ENCODE data around the gene ZNF660.
A peak's percentile ranks its signal among the peaks of the same experiment; 100 is the strongest.

The ZNF660 gene

GRCh38 chr3:44632193-44632592 is 47.4 kb downstream of the ZNF660 start:
- DNase-seq = no peak

- DNase-seq = no peak
Measured at GRCh38 chr3:44642337-44642736, 57.6 kb downstream of the ZNF660 start.

DNA sequence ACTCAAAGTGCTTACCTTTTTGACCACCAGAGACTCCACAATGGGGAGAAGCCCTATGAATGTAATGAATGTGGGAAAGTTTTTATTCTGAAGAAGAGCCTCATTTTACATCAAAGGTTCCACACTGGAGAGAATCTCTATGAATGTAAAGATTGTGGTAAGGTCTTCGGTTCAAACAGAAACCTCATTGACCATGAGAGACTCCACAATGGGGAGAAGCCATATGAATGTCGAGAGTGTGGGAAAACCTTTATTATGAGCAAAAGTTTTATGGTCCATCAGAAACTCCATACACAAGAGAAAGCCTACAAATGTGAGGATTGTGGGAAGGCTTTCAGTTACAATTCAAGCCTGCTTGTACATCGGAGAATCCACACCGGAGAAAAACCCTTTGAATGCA is 58.3 kb downstream of the ZNF660 start:
- DNase-seq = no peak

DNA sequence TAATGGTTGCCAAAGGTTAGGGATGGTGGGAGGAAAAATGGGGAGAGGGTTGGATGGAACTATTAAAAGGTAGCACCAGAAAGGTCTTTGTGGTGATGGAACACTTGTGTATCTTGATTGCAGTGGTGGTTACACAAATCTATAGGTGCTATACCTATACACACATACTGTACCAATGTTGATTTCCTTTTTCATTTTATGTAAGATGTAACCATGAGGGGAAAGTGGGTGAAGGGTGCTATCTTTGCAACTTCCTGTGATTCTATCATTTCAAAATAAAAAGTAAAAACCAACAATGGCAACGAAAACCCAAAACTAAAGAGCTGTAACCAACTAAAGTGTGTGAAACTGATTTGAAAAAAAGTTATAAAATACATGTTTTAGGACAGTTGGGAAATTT is 63.0 kb downstream of the ZNF660 start:
- DNase-seq = peak in 1 of 5 experiments; percentile 7

DNA sequence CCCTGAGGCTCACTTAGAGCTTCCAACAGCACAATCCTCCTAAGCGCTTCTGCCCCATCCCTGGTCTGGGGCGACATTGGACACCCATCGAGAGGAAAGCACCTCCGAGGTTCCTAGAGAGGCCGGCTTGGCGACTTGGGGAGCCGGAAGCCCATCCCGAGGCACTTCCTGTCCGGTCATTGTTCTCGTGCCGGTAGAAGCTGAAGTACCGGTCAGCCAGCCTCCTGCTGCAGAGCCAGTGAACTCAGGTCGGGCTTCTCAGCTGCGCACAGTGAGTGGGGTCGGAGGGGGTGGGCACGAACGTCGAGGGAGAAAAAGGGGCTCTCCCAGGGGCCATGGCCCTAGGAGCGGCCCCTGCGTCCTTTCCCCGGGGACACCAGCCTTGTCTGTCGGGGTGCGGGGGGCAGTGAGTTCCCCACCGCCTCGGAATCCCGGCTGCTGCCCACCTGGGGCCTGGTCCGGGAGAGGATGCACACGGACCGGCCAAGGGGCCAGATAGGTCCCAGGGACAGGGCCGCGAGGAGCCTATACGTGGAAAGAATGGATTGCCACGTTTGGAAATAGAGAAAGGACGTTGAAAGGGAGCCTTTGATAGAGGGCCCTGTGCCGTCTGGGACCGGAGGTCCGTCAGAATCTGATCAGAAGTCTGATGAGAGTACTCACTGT is 63.9 kb downstream of the ZNF660 start, which contains the start of gene ZNF35:
Gene ZNF35 (plus strand): TSS at position 169 of the 666 bp plus-strand sequence. CDS start 2,336 bp downstream, outside the sequence.
- DNase-seq = peak in 1 of 5 experiments; percentile 54

Data from T-helper 2 cell (primary cell).